Measurements from ENCODE around the gene ACSS2.

- no peak for TF ChIP-seq CBFB (IDR thresholded peaks at IDR 0.05; ENCODE audit: low read depth)
- TF ChIP-seq EZH2 (IDR thresholded peaks at IDR 0.05; ENCODE audit: borderline replicate concordance, control insufficient read depth, low read depth, low read length), result no peak
- TF ChIP-seq NFIC (IDR thresholded peaks at IDR 0.05; ENCODE audit: low read depth, low read length), result no peak
- TF ChIP-seq TCF7 (IDR thresholded peaks at IDR 0.05; ENCODE audit: borderline replicate concordance), result no peak
These were observed 70.2 kb downstream of the ACSS2 start for GRCh38 chr20:34946661-34947060.

Measured in GM12878 (cell line).